Measurements from ENCODE around the gene GJB5. TPM values are rescaled to one million over a fixed set of nuclear protein-coding genes. Genes with fewer than 3 reads are reported as not detected.
A peak's percentile ranks its signal among the peaks of the same experiment; 100 is the strongest.

The GJB5 gene
- total RNA-seq, 3 donors from 2014 or later (not counting 1 experiment from before 2014, with no cell fraction given): not detected

GRCh38 chr1:34781071-34781843 is 26.4 kb downstream of the GJB5 start, which contains the start of gene GJB3:
Gene GJB3, plus strand, starts transcription at chr1:34781214. Its CDS starts 3,549 bp downstream, at chr1:34784763.
- intact Hi-C loops (cut with micrococcal nuclease): no loop called here
- Mint-ChIP-seq H3K36me3 (no peaks in the 10 kb centered on the region), H3K9me3 (no peaks in the 10 kb centered on the region), H3K27me3 (ENCODE audit: low read depth in 2 of 2) (peaks cover 41 to 57% of the 10 kb centered on the region in 2 donors), H3K27ac (no peak within 1 kb of the TSS), H3K4me1 (peaks cover 0 to under 1% of the 10 kb centered on the region in 2 donors), H3K4me3 (no peak within 1 kb of the TSS)
- WGBS (ENCODE audit: insufficient coverage): 4% methylated on average over 62 of the region's 62 CpGs
- TF ChIP-seq CTCF (IDR thresholded peaks at IDR 0.05): no peak
- ATAC-seq: peak in 1 of 3 donors; percentile 48
- no peaks in the 10 kb centered on the region for H3K36me3 ChIP-seq (ENCODE audit: control insufficient read depth, insufficient read depth, low read length)
- H3K27ac ChIP-seq (ENCODE audit: low read length): no peak within 1 kb of the TSS
- H3K4me1 ChIP-seq (ENCODE audit: control insufficient read depth, insufficient read depth, low read length): peaks cover 9% of the 10 kb centered on the region
- no peak for DNase-seq
- no peaks in the 10 kb centered on the region for H3K9me3 ChIP-seq (ENCODE audit: control insufficient read depth, insufficient read depth, low read length)
- H3K27me3 ChIP-seq (ENCODE audit: control insufficient read depth, insufficient read depth, low read length): peaks cover 14% of the 10 kb centered on the region
- H3K4me3 ChIP-seq (ENCODE audit: low read length): no peak within 1 kb of the TSS

- Histone ChIP-seq H3K36me3 (ENCODE audit: control insufficient read depth, insufficient read depth, low read length) (no peaks in the 10 kb centered on the region), H3K9me3 (ENCODE audit: control insufficient read depth, insufficient read depth, low read length) (no peaks in the 10 kb centered on the region), H3K27ac (ENCODE audit: low read length) (no peak overlapping the region), H3K4me1 (ENCODE audit: control insufficient read depth, insufficient read depth, low read length) (peaks cover 13% of the 10 kb centered on the region), H3K27me3 (ENCODE audit: control insufficient read depth, insufficient read depth, low read length) (peaks cover 14% of the 10 kb centered on the region), H3K4me3 (ENCODE audit: low read length) (no peak overlapping the region)
- Mint-ChIP-seq H3K4me3 (no peak overlapping the region), H3K36me3 (no peaks in the 10 kb centered on the region), H3K4me1 (peaks cover 0 to 7% of the 10 kb centered on the region in 2 donors), H3K9me3 (no peaks in the 10 kb centered on the region), H3K27me3 (ENCODE audit: low read depth in 2 of 2) (peaks cover 44 to 57% of the 10 kb centered on the region in 2 donors), H3K27ac (no peak overlapping the region)
- DNase-seq: no peak
- WGBS (ENCODE audit: insufficient coverage): 15% methylated on average over 15 of the region's 18 CpGs
- ATAC-seq: no peak
- intact Hi-C loops (cut with micrococcal nuclease): no loop called here
- no peak for TF ChIP-seq CTCF (IDR thresholded peaks at IDR 0.05)
These were observed 27.1 kb downstream of the GJB5 start for GRCh38 chr1:34781844-34782391.

- no peaks in the 10 kb centered on the region for H3K9me3 ChIP-seq (ENCODE audit: control insufficient read depth, insufficient read depth, low read length)
- no peak overlapping the region for H3K4me3 ChIP-seq (ENCODE audit: low read length)
- TF ChIP-seq CTCF (IDR thresholded peaks at IDR 0.05): no peak
- H3K9me3 Mint-ChIP-seq: no peaks in the 10 kb centered on the region
- 87% methylated on average over 28 of the region's 28 CpGs for WGBS (ENCODE audit: insufficient coverage)
- no peak for ATAC-seq
- no peak for DNase-seq
- H3K36me3 ChIP-seq (ENCODE audit: control insufficient read depth, insufficient read depth, low read length): no peaks in the 10 kb centered on the region
- H3K36me3 Mint-ChIP-seq: no peaks in the 10 kb centered on the region
- H3K27ac Mint-ChIP-seq: no peak overlapping the region
- peaks cover 31 to 34% of the 10 kb centered on the region in 2 donors for H3K27me3 Mint-ChIP-seq (ENCODE audit: low read depth in 2 of 2)
- intact Hi-C loops (cut with micrococcal nuclease): loop anchor here (5.0 kb wide), 1 partner anchor 988 kb away; no protein-coding TSS in a partner anchor
- peaks cover 13% of the 10 kb centered on the region for H3K4me1 ChIP-seq (ENCODE audit: control insufficient read depth, insufficient read depth, low read length)
- H3K27ac ChIP-seq (ENCODE audit: low read length): no peak overlapping the region
- no peak overlapping the region for H3K4me3 Mint-ChIP-seq
- peaks cover 0 to 7% of the 10 kb centered on the region in 2 donors for H3K4me1 Mint-ChIP-seq
- peaks cover 11% of the 10 kb centered on the region for H3K27me3 ChIP-seq (ENCODE audit: control insufficient read depth, insufficient read depth, low read length)
These were observed 29.9 kb downstream of the GJB5 start for GRCh38 chr1:34784751-34785221.

Data from natural killer cell (primary cell).